ENCODE measurements around the gene CCBE1.
A peak's percentile ranks its signal among the peaks of the same experiment; 100 is the strongest.
"Not testable (repeated sequence)": the region's sequence is repeated elsewhere in the genome, so short reads cannot be mapped to it uniquely, and the experiment has no call there.

Gene CCBE1

DNA sequence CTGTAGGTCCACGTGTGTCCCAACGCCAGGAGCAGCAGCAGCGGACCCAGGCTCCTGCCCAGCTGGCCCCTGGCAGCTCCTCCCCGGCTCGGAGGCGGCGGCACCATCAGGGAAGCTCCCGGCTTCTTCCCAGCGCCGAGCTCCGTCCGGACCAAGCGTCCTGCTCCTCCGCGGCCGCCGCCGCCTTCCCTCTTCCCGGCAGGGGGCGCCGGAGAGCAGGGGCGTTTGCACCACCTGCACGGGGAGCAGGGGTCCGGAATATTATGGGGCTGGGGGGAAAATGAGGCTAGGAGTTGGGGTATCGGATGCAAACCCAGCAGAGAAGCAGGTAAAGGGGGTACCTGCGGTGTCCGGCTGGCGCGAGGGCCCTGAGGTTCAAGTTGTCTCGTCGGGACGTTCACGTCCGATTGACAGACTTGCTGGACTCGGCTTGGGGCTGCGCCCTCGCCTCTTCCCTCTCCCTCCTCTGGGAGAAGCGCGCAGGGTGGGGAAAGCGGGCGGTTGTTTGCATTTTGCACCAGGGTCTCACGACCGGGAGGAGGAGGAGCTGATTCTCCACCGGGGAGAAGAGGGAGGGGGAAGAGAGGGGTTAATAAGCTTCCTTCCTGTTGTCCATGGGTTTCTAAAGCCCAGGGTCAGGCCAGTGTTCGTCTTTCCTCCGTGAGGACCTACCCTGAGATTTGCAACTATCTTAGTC is at the start of gene CCBE1:
Gene CCBE1 (minus strand): TSS at position 188 of the 697 bp plus-strand sequence.
- peak; percentile 93 for DNase-seq

DNA sequence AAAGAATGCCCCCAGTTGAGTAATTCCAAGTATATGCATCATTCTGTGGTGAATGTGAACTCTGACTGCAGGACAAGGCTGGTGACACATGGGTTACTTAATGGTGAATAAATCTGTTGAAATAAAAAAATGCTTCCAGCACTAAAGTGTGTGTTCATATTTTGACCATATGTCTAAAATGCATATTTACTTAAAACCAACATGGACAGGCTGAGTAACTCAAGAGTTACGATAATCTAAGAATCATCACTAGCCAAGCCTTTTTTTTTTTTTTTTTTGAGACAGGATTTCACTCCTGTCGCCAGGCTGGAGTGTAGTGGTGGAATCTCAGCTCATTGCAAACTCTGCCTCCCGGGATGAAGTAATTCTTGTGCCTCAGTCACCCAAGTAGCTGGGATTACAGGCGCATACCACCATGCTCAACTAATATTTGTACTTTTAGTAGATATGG is 47.1 kb upstream of the CCBE1 start:
- peak; percentile 97 for DNase-seq

DNA sequence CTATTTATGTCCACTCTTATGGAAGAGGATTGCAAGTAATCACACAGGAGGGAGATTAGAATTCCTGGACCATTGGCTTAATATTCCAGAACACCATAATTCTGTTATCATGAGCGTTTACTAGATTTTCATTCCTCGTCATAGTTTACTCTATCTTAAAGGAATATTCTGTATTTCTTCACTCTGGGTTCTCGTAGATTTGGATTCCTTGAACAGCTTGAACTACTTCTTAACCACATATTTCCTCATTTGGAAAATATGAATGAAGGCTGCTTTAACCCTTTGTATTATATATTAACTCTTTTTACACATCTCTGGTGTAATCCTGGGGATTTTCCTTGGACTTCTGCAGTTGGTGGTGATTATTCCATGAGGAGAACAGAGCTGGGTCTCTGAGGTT is 46.3 kb upstream of the CCBE1 start:
- peak; percentile 58 for DNase-seq

DNA sequence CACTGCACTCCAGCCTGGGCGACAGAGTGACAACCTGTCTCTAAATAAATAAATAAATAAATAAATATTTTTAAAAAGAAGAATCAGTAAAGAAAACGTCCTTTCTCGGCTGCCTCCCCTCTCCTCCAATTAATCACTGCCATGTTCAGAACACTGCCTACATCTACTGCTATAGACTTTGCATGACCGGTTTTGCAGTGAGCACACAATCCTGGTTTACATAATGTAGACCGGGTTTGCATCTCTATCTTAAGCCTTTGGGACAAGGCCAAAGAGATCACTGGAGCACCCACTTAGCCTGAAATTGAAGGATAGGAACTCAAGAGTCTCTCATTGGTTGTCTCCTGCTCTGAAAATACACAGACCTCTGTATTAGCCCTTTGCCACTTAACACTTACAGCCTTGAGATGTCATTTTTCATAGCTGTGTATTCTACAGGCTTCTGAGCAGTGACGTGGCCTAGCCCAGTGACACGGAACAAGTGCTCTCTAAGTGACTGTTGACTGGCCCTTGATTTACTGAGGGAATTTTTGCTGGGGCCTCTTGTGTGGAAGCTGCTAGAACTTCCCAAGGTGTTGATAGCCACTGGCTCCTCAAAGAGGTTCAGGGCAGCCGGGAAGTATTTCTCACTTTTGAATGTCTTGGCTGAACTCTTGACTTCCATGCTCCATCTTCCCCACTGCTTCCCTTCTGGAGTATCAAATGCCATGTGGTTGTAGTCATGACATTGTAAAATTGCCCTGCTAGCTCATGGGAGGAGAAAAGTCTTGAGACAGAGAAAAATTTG is 45.3 kb upstream of the CCBE1 start:
- DNase-seq, result peak; percentile 79

DNA sequence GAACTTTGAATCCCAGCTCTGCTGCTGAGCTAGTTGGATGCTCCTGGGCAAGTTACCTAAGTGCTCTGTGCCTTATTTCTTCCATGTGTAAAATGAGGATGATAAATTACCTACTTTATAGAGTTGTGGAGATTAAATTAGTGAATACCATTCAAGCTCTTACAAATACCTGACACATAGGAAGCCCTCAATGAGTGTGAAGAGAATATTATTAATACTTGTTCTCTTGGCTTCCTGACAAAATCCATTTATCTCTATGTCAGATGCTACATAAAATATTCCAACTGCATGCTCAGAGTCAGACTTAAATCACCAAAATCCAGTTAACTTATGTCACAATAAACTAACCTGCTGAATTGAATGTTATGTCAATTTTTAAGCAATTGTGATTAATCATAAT is 42.9 kb upstream of the CCBE1 start:
- no peak for DNase-seq

DNA sequence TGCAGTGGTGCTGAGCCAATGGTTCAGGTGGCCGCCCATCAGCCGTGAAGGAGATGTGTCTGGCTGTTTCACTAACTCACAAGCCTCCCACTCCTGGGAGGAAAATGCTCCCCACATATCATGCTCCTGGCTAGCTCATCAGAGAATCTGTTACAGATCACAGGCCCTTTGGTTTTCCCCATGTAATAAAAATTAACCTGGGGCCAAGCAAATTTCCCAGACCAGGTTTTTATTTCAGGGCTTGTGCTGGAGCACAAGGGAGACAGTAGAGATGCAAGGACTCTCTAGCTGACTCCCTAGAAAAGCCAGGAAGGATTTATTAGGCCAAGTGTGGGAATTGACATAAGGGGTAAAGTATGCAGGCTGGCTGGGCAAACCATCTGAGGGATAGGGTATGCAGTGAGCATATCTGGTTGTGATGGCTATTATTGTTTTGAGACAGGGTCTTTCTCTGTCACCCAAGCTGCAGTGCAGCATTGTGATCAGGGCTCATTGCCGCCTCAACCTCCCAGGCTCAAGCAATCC is 40.6 kb upstream of the CCBE1 start:
- peak; percentile 50 for DNase-seq

DNA sequence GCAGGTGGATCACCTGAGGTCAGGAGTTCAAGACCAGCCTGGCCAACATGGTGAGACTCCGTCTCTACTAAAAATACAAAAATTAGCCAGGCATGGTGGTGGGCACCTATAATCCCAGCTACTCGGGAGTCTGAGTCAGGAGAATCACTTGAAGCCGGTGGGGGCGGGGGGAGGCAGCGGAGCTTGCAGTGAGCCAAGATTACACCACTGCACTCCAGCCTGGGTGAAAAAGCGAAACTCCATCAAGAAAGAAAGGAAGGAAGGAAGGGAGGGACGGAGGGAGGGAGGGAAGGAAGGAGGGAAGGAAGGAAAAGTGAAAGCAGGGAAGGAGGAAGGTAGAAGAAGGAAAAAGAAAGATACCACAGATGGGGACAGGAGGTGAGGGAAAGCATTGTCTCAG is 40.1 kb upstream of the CCBE1 start:
- not testable (repeated sequence) for DNase-seq

DNA sequence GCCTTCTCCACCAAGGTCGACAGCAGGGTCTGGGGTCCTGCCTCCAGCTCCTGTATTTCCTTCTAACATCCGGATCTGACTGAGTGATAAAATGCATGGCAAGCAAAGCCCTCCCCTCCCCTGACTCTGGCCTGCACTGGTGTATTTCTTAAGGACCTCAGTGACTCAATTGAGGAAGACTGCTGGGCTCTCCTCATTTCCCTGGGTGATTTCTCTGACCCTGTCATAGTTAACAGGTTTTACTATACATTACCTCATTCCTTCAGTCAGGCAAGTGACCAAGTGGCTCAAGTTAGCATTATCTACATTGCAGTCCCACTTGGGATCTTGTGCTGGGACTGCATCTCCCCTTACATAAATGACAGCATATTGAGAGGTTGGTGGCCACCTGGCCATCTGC is 38.8 kb upstream of the CCBE1 start:
- DNase-seq, result no peak

DNA sequence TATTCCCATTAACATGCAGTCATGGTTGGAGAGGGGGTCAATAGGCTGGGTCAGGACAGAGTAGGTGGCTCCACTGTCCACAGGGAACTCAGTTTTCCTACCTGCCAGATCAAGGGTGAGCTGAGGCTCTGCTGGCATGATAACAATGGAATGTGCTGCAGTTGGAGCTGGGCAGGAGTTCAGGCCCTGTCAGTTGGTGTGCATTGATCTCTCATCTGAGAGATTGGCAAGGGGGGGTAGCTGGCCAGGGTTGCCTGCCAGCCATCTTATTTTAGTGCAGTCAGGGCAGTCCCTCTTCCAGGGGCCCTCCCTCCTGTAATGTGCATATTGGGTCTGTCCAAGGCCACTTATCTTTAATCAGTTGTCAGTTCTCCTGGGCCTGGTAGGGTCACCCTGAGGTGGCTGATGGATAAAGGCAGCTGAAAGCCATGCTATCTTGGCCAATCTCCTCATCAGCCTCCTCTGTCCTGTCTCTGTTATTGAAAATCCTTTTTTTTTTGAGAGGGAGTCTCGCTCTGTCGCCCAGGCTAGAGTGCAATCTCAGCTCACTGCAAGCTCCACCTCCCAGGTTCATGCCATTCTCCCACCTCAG is 38.1 kb upstream of the CCBE1 start:
- DNase-seq, result no peak

DNA sequence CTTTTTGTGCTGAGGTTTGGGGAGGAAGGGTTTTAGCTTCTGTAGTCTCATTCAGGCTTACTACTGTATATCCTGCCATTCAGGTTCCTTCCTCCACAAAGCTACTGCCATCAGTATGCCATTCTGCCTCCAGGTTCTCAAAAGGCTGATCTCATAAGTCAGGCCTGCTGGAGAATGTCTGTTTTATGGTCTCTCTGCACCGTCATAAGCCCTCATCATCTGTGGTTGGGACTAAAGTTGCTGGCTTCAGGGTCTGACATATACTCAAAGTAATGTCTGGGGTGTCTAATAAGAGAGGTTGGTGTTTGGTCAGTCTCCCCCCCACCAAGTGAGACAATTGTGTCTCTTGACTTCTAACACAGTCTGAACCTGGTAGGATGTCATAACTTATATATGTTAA is 36.2 kb upstream of the CCBE1 start:
- DNase-seq, result peak; percentile 75

DNA sequence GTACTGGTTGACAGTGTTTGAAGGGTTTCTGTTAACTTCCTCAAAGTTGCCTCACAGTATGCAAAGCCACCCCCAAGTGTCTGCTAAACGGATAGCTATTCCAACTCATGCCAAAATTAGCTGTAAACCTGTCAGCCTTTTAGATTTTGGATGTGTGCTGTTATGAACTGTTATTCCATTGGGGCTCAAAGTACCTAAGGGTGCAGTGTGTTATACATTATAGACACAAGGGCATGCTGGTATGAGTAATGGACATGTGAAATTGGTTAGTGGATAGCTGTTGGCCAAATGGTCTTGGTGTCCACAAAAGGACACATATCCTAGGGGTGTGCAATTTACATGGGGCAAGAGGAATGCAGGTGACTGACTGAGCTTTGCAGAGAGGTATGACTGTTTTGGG is 33.7 kb upstream of the CCBE1 start:
- no peak for DNase-seq

DNA sequence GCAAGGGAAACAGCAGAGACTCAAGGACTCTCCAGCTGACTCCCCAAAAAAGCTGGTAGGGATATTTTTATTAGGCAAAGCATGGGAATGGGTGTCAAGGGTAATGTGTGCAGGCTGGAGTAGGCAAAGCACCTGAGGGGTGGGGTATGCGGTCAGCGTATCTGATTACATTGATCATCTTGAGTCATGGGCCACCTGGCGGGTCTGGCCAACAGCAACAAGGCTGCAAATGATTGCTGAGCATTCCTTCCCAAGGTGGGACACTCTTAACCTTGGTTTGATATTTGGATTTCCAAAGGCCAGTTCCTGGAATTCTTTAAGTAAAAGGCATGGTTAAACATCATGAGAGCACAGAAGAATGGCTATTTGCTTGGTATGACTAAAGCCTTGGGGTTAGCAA is 32.6 kb upstream of the CCBE1 start:
- DNase-seq, result no peak

DNA sequence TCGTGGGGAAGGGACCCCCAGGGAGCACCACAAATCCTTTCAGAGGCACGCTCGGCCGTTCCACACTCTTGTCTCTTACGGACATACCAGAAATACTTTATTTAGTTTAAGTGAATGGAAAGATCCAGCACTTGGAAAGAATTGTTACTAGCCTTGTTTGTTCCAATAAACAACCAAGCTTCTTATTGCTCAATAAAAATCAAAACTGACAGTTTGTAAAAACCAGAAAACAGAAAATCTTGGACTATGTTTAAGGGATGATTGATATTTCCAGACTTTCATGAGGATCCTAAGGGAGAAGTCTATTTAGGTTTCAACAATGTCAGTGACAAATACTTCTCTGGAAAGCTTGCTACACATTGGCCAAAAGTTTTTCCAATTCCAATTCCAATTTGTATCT is 31.6 kb upstream of the CCBE1 start:
- no peak for DNase-seq

DNA sequence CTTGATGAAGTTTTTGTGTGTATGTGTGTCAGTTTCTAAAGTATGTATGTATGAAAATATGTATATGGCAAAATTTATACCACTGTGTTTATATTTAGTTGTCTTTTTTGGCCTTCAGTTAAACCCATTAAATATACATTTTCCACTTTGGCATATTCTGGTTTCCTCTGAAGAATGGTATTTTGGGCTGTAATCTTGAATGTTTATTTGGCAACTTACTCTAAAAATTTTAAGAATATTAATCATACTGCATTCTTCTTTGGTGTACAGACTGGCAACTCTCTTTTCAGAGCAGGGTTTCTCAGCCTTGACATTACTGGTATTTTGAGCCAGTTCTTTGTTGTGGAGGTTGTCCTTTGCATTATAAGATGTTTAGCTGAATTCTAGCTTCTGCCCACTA is 27.9 kb upstream of the CCBE1 start:
- DNase-seq, result peak; percentile 63

DNA sequence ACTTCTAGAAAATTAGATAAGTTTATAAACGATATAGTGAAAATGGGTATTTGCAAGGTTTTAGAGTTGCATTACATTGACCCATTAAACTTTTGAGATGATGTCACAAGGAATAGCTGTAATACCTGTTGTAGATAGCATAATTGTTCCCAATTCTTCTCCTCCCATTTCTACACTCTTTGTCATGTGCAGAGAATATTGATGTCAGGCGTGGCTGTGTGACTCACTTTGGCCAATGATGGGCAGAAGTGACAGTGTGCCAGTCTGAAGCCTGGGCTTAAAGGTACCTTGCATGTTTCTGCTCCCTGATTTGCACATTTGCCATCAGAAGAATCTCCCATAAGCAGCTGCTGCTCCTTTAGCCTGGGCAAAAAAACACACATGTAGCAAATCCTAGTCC is 26.9 kb upstream of the CCBE1 start:
- DNase-seq, result no peak

DNA sequence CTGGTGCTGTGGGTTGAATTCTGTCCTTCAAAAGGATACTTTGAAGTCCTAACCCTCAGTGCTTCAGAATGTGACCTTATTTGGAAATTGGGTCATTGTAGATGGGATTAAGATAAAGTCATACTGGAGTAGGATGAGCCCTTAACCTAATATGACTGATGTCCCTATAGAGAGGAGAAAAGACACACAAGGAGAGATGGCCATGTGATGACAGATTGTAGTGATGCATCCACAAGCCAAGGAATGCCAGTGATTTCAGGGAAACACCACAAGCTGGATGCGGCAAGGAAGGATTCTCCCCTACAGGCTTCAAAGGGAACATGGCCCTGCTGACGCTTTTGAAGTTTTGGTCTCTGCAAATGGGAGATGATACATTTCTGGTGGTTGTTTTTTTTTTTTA is 24.7 kb upstream of the CCBE1 start:
- DNase-seq, result no peak

DNA sequence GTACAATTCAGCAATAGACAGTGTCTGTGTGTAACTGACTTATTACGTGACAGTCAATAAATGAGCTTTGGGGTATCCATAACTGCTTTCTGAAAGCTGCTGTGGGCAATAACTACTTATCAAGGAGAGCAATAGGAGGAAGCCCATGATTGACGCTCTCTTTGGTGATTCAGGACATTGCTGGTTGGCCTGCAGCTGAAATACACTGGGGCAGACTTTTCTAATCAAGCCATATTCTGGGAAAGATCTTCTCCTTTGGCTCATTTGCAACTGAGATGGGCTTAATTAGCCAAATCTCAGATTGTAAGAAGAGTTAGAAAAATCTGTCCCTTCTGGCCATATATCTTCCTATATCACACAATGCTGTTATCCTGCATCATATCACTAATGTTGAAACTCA is 24.0 kb upstream of the CCBE1 start:
- DNase-seq, result no peak

DNA sequence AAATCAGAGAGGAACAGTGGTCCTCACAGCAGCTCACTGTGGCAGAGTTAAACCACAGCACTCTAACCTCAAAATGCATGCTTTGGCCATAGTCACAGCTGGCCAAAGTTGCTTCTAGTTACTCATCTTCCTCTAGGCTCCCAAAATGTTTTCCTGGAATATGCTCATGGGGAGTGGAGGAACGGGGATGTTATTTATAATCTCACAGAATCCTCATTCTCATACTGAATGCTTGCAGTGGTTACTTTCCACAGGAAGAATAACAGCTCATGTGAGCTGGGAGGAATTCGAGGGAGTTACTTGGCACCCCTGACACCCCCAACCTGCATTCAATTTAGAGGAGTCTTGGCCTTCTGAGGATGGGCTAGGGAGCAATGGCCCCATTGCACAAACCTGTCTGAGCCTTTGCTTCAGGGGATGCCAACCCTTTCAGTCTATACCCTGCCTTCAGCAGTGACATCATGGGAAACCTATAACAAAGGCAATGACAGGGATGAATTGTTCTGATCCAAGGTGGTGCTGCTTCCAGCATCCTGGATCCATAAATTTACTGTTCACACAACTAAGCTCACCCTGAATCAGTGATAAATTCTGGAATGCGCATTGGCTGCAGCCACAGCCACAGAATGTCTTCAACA is 22.4 kb upstream of the CCBE1 start:
- peak; percentile 90 for DNase-seq

DNA sequence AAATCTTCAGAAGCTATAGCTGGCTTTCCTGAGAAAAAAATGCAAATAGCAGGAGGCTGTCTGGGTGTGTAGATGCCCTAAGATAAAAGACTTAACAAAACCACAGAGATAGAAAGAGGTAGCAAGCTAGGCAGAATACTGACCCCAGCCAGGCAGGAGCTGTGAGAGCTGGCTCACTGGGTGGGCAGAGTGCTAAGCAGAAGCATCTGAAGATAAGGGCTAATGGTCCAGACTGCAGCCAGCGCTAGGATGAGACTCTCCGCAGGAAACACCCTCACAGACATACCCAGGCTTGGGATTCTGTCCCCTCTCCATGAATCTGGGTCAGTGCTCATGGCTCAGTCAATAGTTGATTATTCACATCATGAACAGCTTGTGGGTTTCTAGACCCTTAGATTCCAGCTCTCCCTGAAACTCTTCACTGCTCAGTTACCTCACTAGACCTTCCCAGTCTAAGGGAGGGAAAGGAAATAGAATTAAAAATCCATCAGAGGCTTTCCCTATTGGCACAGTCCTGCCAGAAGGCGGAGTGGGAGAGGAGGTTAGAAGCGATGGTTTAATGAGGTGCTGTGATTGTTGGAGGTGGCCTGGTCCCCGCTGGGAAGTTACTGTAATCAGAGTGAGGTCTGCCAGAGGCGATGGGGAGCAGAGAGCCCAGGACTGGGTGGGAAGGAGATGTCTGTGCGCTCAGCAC is 21.4 kb upstream of the CCBE1 start:
- DNase-seq, result no peak

DNA sequence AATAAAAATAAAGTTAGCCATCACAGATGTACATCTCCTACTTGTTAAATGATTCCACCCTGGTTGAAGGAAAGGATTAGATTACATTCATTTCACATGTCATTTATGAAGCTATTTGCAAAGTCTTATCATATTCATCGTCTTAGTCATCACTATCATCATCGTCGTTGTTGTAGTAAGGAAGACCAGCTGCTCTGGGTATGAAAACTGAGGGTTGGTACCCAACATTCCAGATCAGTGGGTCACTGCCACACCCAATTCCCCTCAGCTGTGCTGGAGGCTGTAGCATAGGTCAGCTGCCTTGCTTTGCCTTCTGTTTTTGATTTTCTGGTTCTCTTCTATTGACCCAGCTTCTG is 20.9 kb upstream of the CCBE1 start:
- peak; percentile 100 for DNase-seq

DNA sequence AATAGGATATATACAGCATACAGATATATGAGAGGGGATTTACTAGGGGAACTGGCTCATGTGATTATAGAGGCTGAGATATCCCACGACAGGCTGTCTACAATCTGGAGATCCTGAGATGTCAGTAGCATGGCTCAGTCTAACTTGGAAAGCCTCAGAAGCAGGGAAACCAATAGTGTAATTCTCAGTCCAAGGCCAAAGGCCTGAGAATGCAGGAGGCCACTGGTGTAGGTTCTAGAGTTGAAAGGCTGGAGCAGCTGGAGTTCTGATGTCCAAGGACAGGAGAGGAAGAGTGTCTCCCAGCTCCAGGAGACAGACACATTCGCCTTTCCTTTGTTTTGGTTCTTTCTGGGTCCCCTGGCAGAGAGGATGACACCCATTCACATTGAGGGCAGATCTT is 20.1 kb upstream of the CCBE1 start:
- no peak for DNase-seq

DNA sequence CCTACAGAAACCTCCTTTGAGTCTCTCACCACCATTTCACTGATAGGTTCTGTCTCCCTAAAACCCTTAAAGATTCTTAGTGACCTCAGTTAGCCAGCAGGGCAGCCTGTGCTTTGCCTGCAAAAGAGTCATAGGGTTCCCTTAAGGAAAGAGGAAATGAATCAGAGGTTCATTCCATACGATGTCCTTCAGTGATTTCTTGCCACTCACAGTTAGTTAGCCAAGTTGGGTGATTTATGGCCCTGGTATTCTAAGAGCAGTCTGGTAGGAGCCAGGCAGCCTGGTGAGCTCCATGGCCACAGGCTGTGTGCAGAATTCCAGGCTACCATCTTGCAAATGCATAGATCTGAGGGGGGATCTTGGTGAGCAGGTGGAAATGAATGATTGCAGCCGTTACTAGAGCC is 18.7 kb upstream of the CCBE1 start:
- DNase-seq, result peak; percentile 98

DNA sequence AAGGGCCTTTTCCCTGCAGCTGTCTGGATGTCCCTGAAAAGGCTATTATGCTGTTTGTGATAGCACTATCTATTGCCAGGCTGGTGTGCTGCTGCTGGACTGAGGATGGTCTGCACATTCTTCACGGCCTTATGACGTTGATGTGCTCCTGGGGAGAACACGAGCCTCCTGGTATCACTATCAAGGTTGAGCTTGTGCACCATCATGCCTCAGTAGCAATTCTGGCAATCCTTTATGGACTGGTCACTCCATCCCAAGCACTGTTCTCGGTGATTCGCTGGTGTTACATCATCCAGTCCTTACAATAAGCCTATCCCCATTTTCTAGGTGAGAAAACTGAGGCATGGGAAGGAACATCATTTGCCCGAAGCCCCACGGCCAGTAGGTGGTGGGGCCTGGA is 18.2 kb upstream of the CCBE1 start:
- no peak for DNase-seq
